K562 (cell line): ENCODE results near the gene SAMD10. TPM values are rescaled to one million over a fixed set of nuclear protein-coding genes. Genes with fewer than 3 reads are reported as not detected.

ENCODE experiments used
- ATF7 ChIP-seq: fragments of 450-650 bp; IDR thresholded peaks from 2 replicates; pipeline ENCODE4 v1.7.1; 2014; ENCODE audit warnings: mild to moderate bottlenecking, moderate library complexity
- CAMTA2 ChIP-seq: fragments of 250-450 bp; sonication (Bioruptor Pico); conservative IDR thresholded peaks from 2 replicates; pipeline ENCODE4 v1.5.1; 2022
- CBX8 ChIP-seq: fragments of 200-600 bp; sonication (generic); IDR thresholded peaks from 2 replicates; pipeline ENCODE4 v1.6.1; 2012; ENCODE audit warnings: borderline replicate concordance, mixed run types, low read depth, mild to moderate bottlenecking, moderate library complexity, mixed read lengths, low read length, control low read depth, inconsistent platforms; ENCODE audit not compliant: poor library complexity, severe bottlenecking; ENCODE audit errors: extremely low read depth
- CHD1 ChIP-seq: fragments of 200-600 bp; sonication (generic); IDR thresholded peaks from one replicate; pipeline ENCODE4 v1.6.1; 2012; ENCODE audit warnings: mild to moderate bottlenecking, moderate library complexity, low read length, inconsistent platforms
- CREM ChIP-seq: IDR thresholded peaks from 2 replicates; pipeline ENCODE4 v1.6.1; 2014; ENCODE audit warnings: antibody characterized with exemption, low read depth
- HDAC1 ChIP-seq, 2 experiments: fragments of 450-650 bp; IDR thresholded peaks; 2 replicates each; pipeline ENCODE4 v1.6.1; 2016 to 2017; ENCODE audit warnings: inconsistent platforms in 1 of 2, mild to moderate bottlenecking in 1 of 2, moderate library complexity in 1 of 2
- HMG20A ChIP-seq: fragments of 450-650 bp; formaldehyde crosslinking; conservative IDR thresholded peaks from 2 replicates; pipeline ENCODE4 v1.4.0; 2020; ENCODE audit warnings: mild to moderate bottlenecking, mixed read lengths
- NFE2 ChIP-seq: IDR thresholded peaks from 2 replicates; pipeline ENCODE4 v1.6.1; 2014; ENCODE audit warnings: antibody characterized with exemption, low read depth
- PHF8 ChIP-seq: fragments of 200-600 bp; sonication (generic); IDR thresholded peaks from 2 replicates; pipeline ENCODE4 v1.6.1; 2012; ENCODE audit warnings: mixed run types, mild to moderate bottlenecking, inconsistent platforms, low read length, moderate library complexity, borderline replicate concordance
- POLR2A ChIP-seq: fragments of 450-650 bp; conservative IDR thresholded peaks from 2 replicates; pipeline ENCODE4 v1.6.1; 2016
- POLR2AphosphoS5 ChIP-seq: IDR thresholded peaks from 2 replicates; pipeline ENCODE4 v1.6.1; 2011; ENCODE audit warnings: mild to moderate bottlenecking, low read depth, low read length, moderate library complexity; ENCODE audit not compliant: control insufficient read depth, insufficient read depth
- POLR2B ChIP-seq: fragments of 450-650 bp; IDR thresholded peaks from 2 replicates; pipeline ENCODE4 v1.6.1; 2018; ENCODE audit warnings: low read depth; ENCODE audit not compliant: partially characterized antibody
- RB1 ChIP-seq: fragments of 450-650 bp; IDR thresholded peaks from 2 replicates; pipeline ENCODE4 v1.6.1; 2017; ENCODE audit warnings: low read depth, mild to moderate bottlenecking
- RBFOX2 ChIP-seq: fragments of 200-400 bp; formaldehyde crosslinking; IDR thresholded peaks from 2 replicates; pipeline ENCODE4 v1.6.1; 2017; ENCODE audit warnings: low read depth, mild to moderate bottlenecking, low read length, moderate library complexity
- SIN3A ChIP-seq, 2 experiments: fragments of 150-350 bp in 1 of 2; IDR thresholded peaks; 2 replicates each; pipeline ENCODE4 v1.6.1; 2011 to 2016; ENCODE audit warnings: borderline replicate concordance in 2 of 2, low read depth in 2 of 2, low read length in 2 of 2, mild to moderate bottlenecking in 2 of 2, moderate library complexity in 2 of 2; ENCODE audit not compliant: control insufficient read depth in 1 of 2
- SMAD3 ChIP-seq: fragments of 450-650 bp; formaldehyde crosslinking; conservative IDR thresholded peaks from 2 replicates; pipeline ENCODE4 v1.4.0; 2020; ENCODE audit warnings: mild to moderate bottlenecking
- THAP12 ChIP-seq: fragments of 250-450 bp; sonication (Bioruptor Pico); IDR thresholded peaks from 2 replicates; pipeline ENCODE4 v1.9.0; 2021; ENCODE audit warnings: mild to moderate bottlenecking, inconsistent platforms
- YY1 ChIP-seq, 3 experiments: IDR thresholded peaks; 2 replicates each; pipeline ENCODE4 v1.6.1; 2011; ENCODE audit warnings: low read length in 2 of 3, mild to moderate bottlenecking in 2 of 3, moderate library complexity in 2 of 3, borderline replicate concordance in 1 of 3, control low read depth in 1 of 3, low read depth in 1 of 3; ENCODE audit not compliant: insufficient read depth in 3 of 3, insufficient replicate concordance in 2 of 3, control insufficient read depth in 1 of 3, insufficient read length in 1 of 3; ENCODE audit errors: extremely low read depth in 1 of 3
- ZSCAN32 ChIP-seq: fragments of 450-650 bp; formaldehyde crosslinking; IDR thresholded peaks from 2 replicates; pipeline ENCODE4 v1.4.0; 2020; ENCODE audit warnings: mild to moderate bottlenecking, moderate library complexity
- polyA plus RNA-seq, 8 experiments: library from polyadenylated mRNA; depleted of rRNA in 4 of 8; stranded (reverse) in 5 of 8; unstranded in 3 of 8; fragments of >200 nt; fragmentation: Nextera tagmentation in 2 of 8; fragmentation: Illumina TruSeq in 1 of 8; extraction: Ambion mirVana in 2 of 8; extraction: Trizol in 1 of 8; gene quantifications; 2 replicates each; pipeline versions ENCODE4 v1.2.1 to v1.2.3, GENCODE V29; 2011 to 2014; ENCODE audit warnings: inconsistent platforms in 1 of 8, missing spikeins in 1 of 8
- total RNA-seq, 7 experiments: library from RNA; depleted of rRNA in 6 of 7; stranded (reverse); fragments of >200 nt in 6 of 7; fragmentation: Illumina TruSeq in 2 of 7; extraction: Trizol in 2 of 7; gene quantifications; 2 replicates each; pipeline versions ENCODE4 v1.2.1 to v1.2.3, GENCODE V29; 2011 to 2021; ENCODE audit warnings: low replicate concordance in 1 of 7
- TF ChIP-seq, protein P1 (sequence below): fragments of 450-650 bp; IDR thresholded peaks from 2 replicates; pipeline ENCODE4 v1.6.1; 2017; ENCODE audit warnings: mild to moderate bottlenecking, moderate library complexity
- TF ChIP-seq, protein P2 (sequence below): sonication (generic); formaldehyde crosslinking; IDR thresholded peaks from 2 replicates; pipeline ENCODE4 v1.8.0; 2022; ENCODE audit warnings: mild to moderate bottlenecking, missing genetic modification reagents

Gene SAMD10
- total and polyA plus RNA-seq, 9 of the 15 experiments (the other 6 are each of a cell fraction or from before 2014, with no cell fraction given) = 0.37 to 15.2 (median 4.8) TPM

- TF ChIP-seq CREM = 0 out of 2 replicates have a peak, but pooled peaks have one; percentile 5
- 0 out of 4 replicates have a peak, but pooled peaks have one; percentile 2 to 42 for TF ChIP-seq SIN3A (IDR thresholded peaks at IDR 0.05; ENCODE audit: borderline replicate concordance in 2 of 2, control insufficient read depth in 1 of 2, low read depth in 2 of 2, low read length in 2 of 2)
- TF ChIP-seq NFE2 = peak; percentile 45; the same call in 1 of the 2 replicates
- 0 out of 2 replicates have a peak, but pooled peaks have one; percentile 54 for TF ChIP-seq THAP12
- TF ChIP-seq POLR2A = peak; percentile 83
- no peak for TF ChIP-seq ZSCAN32 (CRISPR knock-in tag)
- no peak for TF ChIP-seq CBX8
- peak in 1 of 2 experiments; percentile 31; a peak in 1 of 4 replicates for TF ChIP-seq HDAC1 (IDR thresholded peaks at IDR 0.05)
- TF ChIP-seq ATF7 = 0 out of 2 replicates have a peak, but pooled peaks have one; percentile 10
- TF ChIP-seq, protein P1, sequence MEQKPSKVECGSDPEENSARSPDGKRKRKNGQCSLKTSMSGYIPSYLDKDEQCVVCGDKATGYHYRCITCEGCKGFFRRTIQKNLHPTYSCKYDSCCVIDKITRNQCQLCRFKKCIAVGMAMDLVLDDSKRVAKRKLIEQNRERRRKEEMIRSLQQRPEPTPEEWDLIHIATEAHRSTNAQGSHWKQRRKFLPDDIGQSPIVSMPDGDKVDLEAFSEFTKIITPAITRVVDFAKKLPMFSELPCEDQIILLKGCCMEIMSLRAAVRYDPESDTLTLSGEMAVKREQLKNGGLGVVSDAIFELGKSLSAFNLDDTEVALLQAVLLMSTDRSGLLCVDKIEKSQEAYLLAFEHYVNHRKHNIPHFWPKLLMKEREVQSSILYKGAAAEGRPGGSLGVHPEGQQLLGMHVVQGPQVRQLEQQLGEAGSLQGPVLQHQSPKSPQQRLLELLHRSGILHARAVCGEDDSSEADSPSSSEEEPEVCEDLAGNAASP = no peak
- TF ChIP-seq SMAD3 (CRISPR knock-in tag) = no peak
- TF ChIP-seq CHD1 = peak; percentile 44
- TF ChIP-seq PHF8 = peak; percentile 66; the same call in 1 of the 2 replicates
- peak in 1 of 3 experiments; percentile 23 for TF ChIP-seq YY1 (IDR thresholded peaks at IDR 0.05; ENCODE audit: borderline replicate concordance in 1 of 3, control insufficient read depth in 1 of 3, extremely low read depth in 1 of 3, insufficient read depth in 3 of 3, insufficient read length in 1 of 3, insufficient replicate concordance in 2 of 3, low read depth in 1 of 3, low read length in 2 of 3)
- no peak for TF ChIP-seq HMG20A (CRISPR knock-in tag)
- TF ChIP-seq RB1 = peak; percentile 11; the same call in 1 of the 2 replicates
- 0 out of 2 replicates have a peak, but pooled peaks have one; percentile 29 for TF ChIP-seq CAMTA2 (CRISPR knock-in tag)
- TF ChIP-seq POLR2AphosphoS5 = 0 out of 2 replicates have a peak, but pooled peaks have one; percentile 34
- peak; percentile 44 for TF ChIP-seq POLR2B
- TF ChIP-seq, protein P2, sequence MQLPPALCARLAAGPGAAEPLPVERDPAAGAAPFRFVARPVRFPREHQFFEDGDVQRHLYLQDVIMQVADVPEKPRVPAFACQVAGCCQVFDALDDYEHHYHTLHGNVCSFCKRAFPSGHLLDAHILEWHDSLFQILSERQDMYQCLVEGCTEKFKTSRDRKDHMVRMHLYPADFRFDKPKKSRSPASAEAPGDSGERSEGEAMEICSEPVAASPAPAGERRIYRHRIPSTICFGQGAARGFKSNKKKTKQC (CRISPR knock-in tag) = 0 out of 2 replicates have a peak, but pooled peaks have one; percentile 59
- peak; percentile 61 for TF ChIP-seq RBFOX2
These were observed 22.3 kb downstream of the SAMD10 start (continued) for GRCh38 chr20:63957004-63957689.
